Activated CD4-positive, alpha-beta T cell treated with anti-CD3 and anti-CD28 coated beads, Interleukin-2, amount 10 ng/mL, durations not matched to agents 24 days and 14 days (primary cell): ENCODE results near the gene FGFR2. TPM values are rescaled to one million over a fixed set of nuclear protein-coding genes. Genes with fewer than 3 reads are reported as not detected.

Experiments
- DNase-seq: peaks from one replicate; pipeline ENCODE4 v3.0.0; 2022
- H3K27ac Mint-ChIP-seq: one replicate; pipeline ENCODE4 v1.8.0; 2022; ENCODE audit warnings: mild to moderate bottlenecking, mixed read lengths
- H3K27me3 Mint-ChIP-seq: one replicate; pipeline ENCODE4 v1.8.0; 2022; ENCODE audit warnings: mixed read lengths
- H3K36me3 Mint-ChIP-seq: one replicate; pipeline ENCODE4 v1.8.0; 2022; ENCODE audit warnings: low read depth, mild to moderate bottlenecking, mixed read lengths
- H3K4me1 Mint-ChIP-seq: one replicate; pipeline ENCODE4 v1.8.0; 2021; ENCODE audit warnings: mixed read lengths
- H3K4me3 Mint-ChIP-seq: one replicate; pipeline ENCODE4 v1.8.0; 2022; ENCODE audit warnings: mild to moderate bottlenecking, moderate library complexity, mixed read lengths
- H3K9me3 Mint-ChIP-seq: one replicate; pipeline ENCODE4 v1.8.0; 2021; ENCODE audit warnings: mixed read lengths
- intact Hi-C: fragments of 100-400 bp; cut with micrococcal nuclease; formaldehyde crosslinking; loops from one replicate; pipeline ENCODE4 v1.15.1; 2023
- total RNA-seq: library from RNA; stranded (reverse); gene quantifications from 2 replicates; pipeline ENCODE4 v1.2.3, GENCODE V29; 2022

The FGFR2 gene
- total RNA-seq, 1 donor from 2014 or later: not detected

DNA sequence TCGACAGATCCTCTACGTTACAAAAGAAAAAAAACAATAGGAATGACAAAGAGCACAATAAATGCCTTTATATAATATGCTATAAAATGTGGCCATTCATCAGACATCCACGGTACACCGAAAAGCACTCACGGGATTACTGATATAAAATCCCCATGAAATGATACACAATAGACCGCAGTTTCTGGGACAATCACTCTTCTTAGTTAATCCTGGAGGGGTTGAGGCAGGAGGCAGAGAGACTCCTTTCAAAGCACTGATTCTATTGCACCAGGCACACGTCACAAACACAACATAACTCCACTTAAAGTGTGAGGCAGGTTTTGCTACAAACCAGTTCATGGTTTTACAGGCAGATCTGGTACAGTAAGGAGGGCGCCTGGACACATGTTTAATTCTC is 113.8 kb downstream of the FGFR2 start:
- DNase-seq: no peak
- Mint-ChIP-seq H3K9me3 (peaks cover 2% of the 10 kb centered on the region), H3K27me3 (no peaks in the 10 kb centered on the region), H3K27ac (no peak overlapping the region), H3K4me1 (no peaks in the 10 kb centered on the region), H3K36me3 (no peaks in the 10 kb centered on the region), H3K4me3 (no peak overlapping the region)
- intact Hi-C loops: no loop called here

DNA sequence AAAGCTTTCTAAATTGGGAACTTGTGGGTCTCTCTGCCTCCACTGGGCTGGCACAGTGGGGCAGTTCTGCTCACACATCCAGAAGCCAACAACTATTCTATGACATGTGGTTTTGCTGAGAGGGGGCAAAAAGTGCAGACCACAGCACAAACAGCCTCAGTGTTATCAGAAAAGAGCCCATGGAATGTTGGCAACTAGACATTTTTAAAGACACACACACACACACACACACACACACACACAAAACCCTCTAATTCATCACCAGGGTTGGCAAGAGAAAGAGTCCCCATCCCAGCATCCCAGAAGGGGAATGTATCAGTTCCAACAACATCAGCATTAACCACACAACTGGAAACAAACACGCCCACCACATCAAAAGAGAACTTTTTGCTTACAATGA is 117.1 kb downstream of the FGFR2 start:
- Mint-ChIP-seq H3K4me1 (no peaks in the 10 kb centered on the region), H3K4me3 (no peak overlapping the region), H3K27ac (no peak overlapping the region), H3K9me3 (no peaks in the 10 kb centered on the region), H3K27me3 (no peaks in the 10 kb centered on the region), H3K36me3 (no peaks in the 10 kb centered on the region)
- no peak for DNase-seq
- intact Hi-C loops: no loop called here

GRCh38 chr10:121478556-121478955 is 119.7 kb downstream of the FGFR2 start:
- Mint-ChIP-seq H3K4me1 (no peaks in the 10 kb centered on the region), H3K27ac (no peak overlapping the region), H3K27me3 (no peaks in the 10 kb centered on the region), H3K9me3 (no peaks in the 10 kb centered on the region), H3K4me3 (no peak overlapping the region), H3K36me3 (no peaks in the 10 kb centered on the region)
- no peak for DNase-seq
- intact Hi-C loops: no loop called here

- no peak for DNase-seq
- intact Hi-C loops: no loop called here
- Mint-ChIP-seq H3K4me1 (no peaks in the 10 kb centered on the region), H3K36me3 (no peaks in the 10 kb centered on the region), H3K27ac (no peak overlapping the region), H3K4me3 (no peak overlapping the region), H3K27me3 (no peaks in the 10 kb centered on the region), H3K9me3 (no peaks in the 10 kb centered on the region)
Measured at GRCh38 chr10:121469797-121470606, 128.2 kb downstream of the FGFR2 start.

- Mint-ChIP-seq H3K36me3 (no peaks in the 10 kb centered on the region), H3K4me1 (no peaks in the 10 kb centered on the region), H3K27ac (no peak overlapping the region), H3K4me3 (no peak overlapping the region), H3K9me3 (no peaks in the 10 kb centered on the region), H3K27me3 (no peaks in the 10 kb centered on the region)
- DNase-seq: no peak
- intact Hi-C loops: no loop called here
Measured at GRCh38 chr10:121468726-121469125, 129.5 kb downstream of the FGFR2 start.

DNA sequence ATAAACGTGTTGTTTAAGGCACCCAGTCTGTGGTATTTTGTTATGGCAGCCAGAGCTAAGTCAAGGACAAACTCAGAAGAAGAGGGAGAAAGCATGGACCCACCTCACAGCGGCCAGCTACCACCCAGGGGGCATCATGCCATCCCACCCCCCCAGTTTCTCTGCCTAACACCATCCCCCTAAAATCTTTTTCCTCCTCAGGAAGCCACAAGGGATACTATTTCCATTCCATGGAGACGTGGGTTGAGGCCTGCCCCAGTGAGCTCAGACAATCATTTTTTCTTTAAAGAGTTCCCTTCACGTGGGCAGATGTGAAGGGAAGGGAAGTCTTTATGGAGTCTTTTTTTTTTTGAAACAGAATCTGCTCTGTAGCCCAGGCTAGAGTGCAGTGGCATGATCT is 131.8 kb downstream of the FGFR2 start:
- H3K4me3 Mint-ChIP-seq: no peak overlapping the region
- intact Hi-C loops: no loop called here

GRCh38 chr10:121465215-121465614 is 133.0 kb downstream of the FGFR2 start:
- Mint-ChIP-seq H3K9me3 (no peaks in the 10 kb centered on the region), H3K4me3 (no peak overlapping the region), H3K27ac (no peak overlapping the region), H3K4me1 (no peaks in the 10 kb centered on the region), H3K27me3 (no peaks in the 10 kb centered on the region), H3K36me3 (no peaks in the 10 kb centered on the region)
- intact Hi-C loops: no loop called here
- no peak for DNase-seq

More for the DNA sequence above, 131.8 kb downstream of the FGFR2 start:
- Mint-ChIP-seq H3K4me1 (no peaks in the 10 kb centered on the region), H3K9me3 (no peaks in the 10 kb centered on the region), H3K27ac (no peak overlapping the region), H3K36me3 (no peaks in the 10 kb centered on the region), H3K27me3 (no peaks in the 10 kb centered on the region)
- no peak for DNase-seq

- Mint-ChIP-seq H3K9me3 (no peaks in the 10 kb centered on the region), H3K27ac (no peak overlapping the region), H3K4me1 (no peaks in the 10 kb centered on the region), H3K27me3 (no peaks in the 10 kb centered on the region), H3K4me3 (no peak overlapping the region), H3K36me3 (no peaks in the 10 kb centered on the region)
- no peak for DNase-seq
- intact Hi-C loops: no loop called here
Measured at GRCh38 chr10:121464517-121464916, 133.7 kb downstream of the FGFR2 start.

DNA sequence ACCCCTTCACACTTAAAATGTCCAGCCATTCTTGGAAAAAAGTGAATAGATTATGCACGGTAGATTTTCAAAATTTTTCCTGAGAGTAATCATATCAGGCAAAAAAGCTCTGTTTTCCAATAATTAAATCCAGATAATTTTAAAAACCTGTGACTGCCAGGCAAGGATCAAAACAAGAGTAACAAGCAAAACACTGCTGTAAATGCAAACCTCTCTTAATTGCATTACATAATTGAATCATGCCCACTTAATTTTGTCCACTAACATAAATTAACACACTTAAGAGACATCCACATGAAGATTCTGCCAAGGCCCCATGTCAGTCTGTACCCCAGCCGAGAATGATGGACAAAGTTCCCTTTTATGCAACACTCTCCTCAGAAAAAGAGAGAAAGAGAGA is 135.3 kb downstream of the FGFR2 start:
- Mint-ChIP-seq H3K9me3 (no peaks in the 10 kb centered on the region), H3K36me3 (no peaks in the 10 kb centered on the region), H3K4me3 (no peak overlapping the region), H3K27me3 (no peaks in the 10 kb centered on the region), H3K27ac (no peak overlapping the region), H3K4me1 (no peaks in the 10 kb centered on the region)
- intact Hi-C loops: no loop called here
- no peak for DNase-seq

GRCh38 chr10:121462281-121462680 is 136.0 kb downstream of the FGFR2 start:
- H3K27me3 Mint-ChIP-seq: no peaks in the 10 kb centered on the region
- no peak overlapping the region for H3K27ac Mint-ChIP-seq
- H3K4me1 Mint-ChIP-seq: no peaks in the 10 kb centered on the region
- no peak for DNase-seq
- intact Hi-C loops: no loop called here
- no peaks in the 10 kb centered on the region for H3K9me3 Mint-ChIP-seq
- no peaks in the 10 kb centered on the region for H3K36me3 Mint-ChIP-seq
- H3K4me3 Mint-ChIP-seq: no peak overlapping the region

DNA sequence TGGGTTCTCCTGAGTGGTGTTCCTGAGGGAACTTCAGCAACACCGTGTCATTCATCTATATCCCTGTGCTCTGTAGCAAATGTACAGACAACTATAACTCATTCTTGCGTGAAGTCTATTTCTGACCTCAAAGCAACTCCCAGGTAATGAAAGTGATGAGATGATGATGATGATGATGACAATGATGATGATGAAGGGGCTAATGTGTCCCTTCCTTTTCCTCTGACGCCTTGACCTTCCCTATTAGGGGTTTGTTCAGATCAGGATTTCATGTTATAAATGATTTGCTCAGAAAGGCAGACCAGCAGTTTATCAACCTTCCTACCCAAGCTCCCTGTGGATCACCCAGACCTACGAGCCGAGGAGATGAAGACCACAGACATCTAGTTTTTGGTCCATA is 136.9 kb downstream of the FGFR2 start:
- H3K4me3 Mint-ChIP-seq: no peak overlapping the region
- H3K36me3 Mint-ChIP-seq: no peaks in the 10 kb centered on the region
- no peak for DNase-seq

GRCh38 chr10:121460733-121461132 is 137.5 kb downstream of the FGFR2 start:
- no peaks in the 10 kb centered on the region for H3K9me3 Mint-ChIP-seq
- intact Hi-C loops: no loop called here

More for the DNA sequence above, 136.9 kb downstream of the FGFR2 start:
- intact Hi-C loops: no loop called here
- H3K27ac Mint-ChIP-seq: no peak overlapping the region
- H3K27me3 Mint-ChIP-seq: no peaks in the 10 kb centered on the region
- no peaks in the 10 kb centered on the region for H3K9me3 Mint-ChIP-seq
- H3K4me1 Mint-ChIP-seq: no peaks in the 10 kb centered on the region

DNA sequence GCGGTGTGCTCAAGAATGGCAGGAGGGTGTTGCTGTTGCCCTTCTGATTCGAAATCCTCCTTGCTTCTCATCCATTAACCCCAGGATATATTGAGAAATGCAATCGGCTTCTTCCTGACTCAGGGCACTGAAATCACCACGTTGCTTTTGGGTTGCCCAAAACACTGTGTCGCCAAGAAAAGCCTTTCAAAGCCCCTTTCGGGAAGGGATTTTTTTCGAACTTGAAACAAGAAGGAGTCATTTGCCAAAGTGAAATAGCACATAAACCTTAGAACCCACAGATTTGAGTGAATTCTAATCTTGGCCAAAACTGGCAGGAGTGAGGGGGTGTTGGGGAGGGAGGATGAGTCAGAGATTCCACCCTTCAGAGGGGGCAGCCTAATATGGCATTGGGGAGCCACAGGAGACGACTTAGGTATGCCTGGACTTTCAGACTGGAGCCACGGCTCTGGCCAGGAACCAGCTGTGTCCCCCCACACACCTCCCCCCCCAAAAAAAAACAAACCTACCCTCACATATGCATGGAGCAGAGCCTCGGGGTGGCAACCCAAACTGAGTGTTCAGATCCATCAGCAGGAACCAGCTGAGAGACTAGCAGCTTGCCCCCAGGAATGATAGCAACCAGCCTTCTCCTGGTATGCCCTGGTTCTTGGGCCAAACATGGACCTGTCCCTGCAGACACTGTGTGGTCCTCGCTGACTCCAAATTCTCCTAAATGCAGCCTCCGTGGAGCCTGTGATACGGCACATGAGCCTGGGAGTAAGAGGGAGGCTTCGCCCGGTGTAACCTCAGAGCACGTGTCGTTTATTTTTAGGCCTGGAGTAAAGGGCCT is 138.4 kb downstream of the FGFR2 start:
- H3K27ac Mint-ChIP-seq: no peak overlapping the region
- no peaks in the 10 kb centered on the region for H3K27me3 Mint-ChIP-seq
- H3K36me3 Mint-ChIP-seq: no peaks in the 10 kb centered on the region
- no peaks in the 10 kb centered on the region for H3K9me3 Mint-ChIP-seq
- no peaks in the 10 kb centered on the region for H3K4me1 Mint-ChIP-seq
- DNase-seq: no peak
- H3K4me3 Mint-ChIP-seq: no peak overlapping the region
- intact Hi-C loops: no loop called here

More at GRCh38 chr10:121460733-121461132, 137.5 kb downstream of the FGFR2 start:
- Mint-ChIP-seq H3K27ac (no peak overlapping the region), H3K4me1 (no peaks in the 10 kb centered on the region), H3K27me3 (no peaks in the 10 kb centered on the region), H3K4me3 (no peak overlapping the region), H3K36me3 (no peaks in the 10 kb centered on the region)
- DNase-seq: no peak

GRCh38 chr10:121459279-121459621 is 139.0 kb downstream of the FGFR2 start:
- Mint-ChIP-seq H3K36me3 (no peaks in the 10 kb centered on the region), H3K4me1 (no peaks in the 10 kb centered on the region), H3K27ac (no peak overlapping the region), H3K9me3 (no peaks in the 10 kb centered on the region), H3K4me3 (no peak overlapping the region), H3K27me3 (no peaks in the 10 kb centered on the region)
- no peak for DNase-seq
- intact Hi-C loops: no loop called here
